AG04449 (cell line): ENCODE data around the gene PHC2.
"Not testable (repeated sequence)": the region's sequence is repeated elsewhere in the genome, so short reads cannot be mapped to it uniquely, and the experiment has no call there.

Experiments
- CTCF ChIA-PET: fragments of 350-600 bp; formaldehyde crosslinking; extraction: SDS; loops from one replicate; lab custom pipeline; 2021; ENCODE audit warnings: antibody characterized with exemption; lab: Yijun Ruan, JAX
- POLR2A ChIA-PET: fragments of 400-600, 350-600 bp; formaldehyde crosslinking; extraction: SDS; loops from one replicate; lab custom pipeline; 2020; ENCODE audit warnings: antibody characterized with exemption, inconsistent platforms; lab: Yijun Ruan, JAX
- DNase-seq: peaks from one replicate; pipeline ENCODE4 v3.0.0-alpha.2; 2010; ENCODE audit warnings: low read depth, low spot score
- H3K4me3 ChIP-seq: 2 replicates; pipeline ENCODE4 v1.5.1; 2011; ENCODE audit warnings: low read depth, mild to moderate bottlenecking, control low read depth, low read length
- CTCF ChIP-seq: IDR thresholded peaks from one replicate; pipeline ENCODE4 v1.5.1; 2011; ENCODE audit warnings: mild to moderate bottlenecking, moderate library complexity, low read length, control low read depth, inconsistent platforms; ENCODE audit not compliant: insufficient read depth; ENCODE audit errors: missing control alignments

The PHC2 gene

GRCh38 chr1:33316601-33317000 is 114.3 kb downstream of the PHC2 start:
- CTCF ChIA-PET, result interaction anchor here (1.1 kb wide), 1 partner anchor 21 kb away, joined by 4 read pairs; no protein-coding TSS in a partner anchor
- no peak for TF ChIP-seq CTCF
- POLR2A ChIA-PET, result no interaction called here
- H3K4me3 ChIP-seq, result no peak overlapping the region
- DNase-seq, result no peak

GRCh38 chr1:33314416-33314815 is 116.5 kb downstream of the PHC2 start:
- no peak for TF ChIP-seq CTCF
- H3K4me3 ChIP-seq, result no peak overlapping the region
- POLR2A ChIA-PET, result no interaction called here
- CTCF ChIA-PET, result interaction anchor here (1.4 to 4.0 kb wide), 2 partner anchors 18 to 219 kb away, joined by 3 to 39 read pairs; no protein-coding TSS in a partner anchor
- DNase-seq, result no peak

- TF ChIP-seq CTCF, result no peak
- H3K4me3 ChIP-seq, result no peak overlapping the region
- ChIA-PET CTCF (interaction anchor here (1.5 to 4.0 kb wide), 2 partner anchors 16 to 144 kb away, joined by 3 to 39 read pairs; no protein-coding TSS in a partner anchor), POLR2A (no interaction called here)
- no peak for DNase-seq
These were observed 118.5 kb downstream of the PHC2 start for GRCh38 chr1:33312413-33312749.

- no peak for TF ChIP-seq CTCF
- ChIA-PET POLR2A (no interaction called here), CTCF (interaction anchor here (4.0 kb wide), 1 partner anchor 15 kb away, joined by 39 read pairs; no protein-coding TSS in a partner anchor)
- H3K4me3 ChIP-seq, result no peak overlapping the region
- DNase-seq, result no peak
These were observed 119.0 kb downstream of the PHC2 start for GRCh38 chr1:33311706-33312412.

- no peak for DNase-seq
- no peak for TF ChIP-seq CTCF
- ChIA-PET POLR2A (no interaction called here), CTCF (interaction anchor here (1.0 to 4.0 kb wide), 2 partner anchors 14 to 15 kb away, joined by 5 to 39 read pairs; no protein-coding TSS in a partner anchor)
- H3K4me3 ChIP-seq, result no peak overlapping the region
These were observed 120.2 kb downstream of the PHC2 start for GRCh38 chr1:33310702-33311101.

- H3K4me3 ChIP-seq, DNase-seq, POLR2A ChIA-PET: not testable (repeated sequence)
- CTCF ChIA-PET, result interaction anchor here (1.4 kb wide), 1 partner anchor 14 kb away, joined by 8 read pairs; no protein-coding TSS in a partner anchor
These were observed 121.5 kb downstream of the PHC2 start for GRCh38 chr1:33309351-33309750.
